ENCODE results near the gene ANKRD55.

- TF ChIP-seq CTCF (IDR thresholded peaks at IDR 0.05): no peak
- no peak for TF ChIP-seq POLR2AphosphoS5 (IDR thresholded peaks at IDR 0.05; ENCODE audit: insufficient read depth in 1 of 2, low read depth in 1 of 2)
These were observed 25.6 kb downstream of the ANKRD55 start for GRCh38 chr5:56207537-56207936.
